ENCODE results near the gene IL1RAPL2.
"Not testable (repeated sequence)": the region's sequence is repeated elsewhere in the genome, so short reads cannot be mapped to it uniquely, and the experiment has no call there.

Gene IL1RAPL2

DNA sequence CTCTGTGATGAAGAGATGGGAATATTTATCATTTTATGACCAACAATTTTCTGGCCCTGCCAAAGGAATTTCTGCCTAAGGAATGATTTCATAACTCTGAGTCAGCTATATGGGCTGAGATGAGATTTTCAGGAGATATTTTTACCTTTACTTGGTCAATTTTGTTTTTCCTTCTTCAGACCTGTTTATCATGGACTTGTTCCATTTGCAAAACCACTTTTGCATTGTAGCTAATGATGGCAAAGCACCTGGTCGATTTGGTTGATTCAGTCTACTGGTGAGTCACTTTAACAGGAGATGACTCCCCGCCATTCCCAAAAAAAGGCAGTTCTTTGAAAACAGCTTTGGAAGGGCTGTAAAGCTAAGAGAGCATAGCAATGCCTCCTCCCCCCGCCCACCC lies 601.2 kb downstream of the IL1RAPL2 start:
- DNase-seq (ENCODE audit: low read depth in 2 of 2), result no peak

DNA sequence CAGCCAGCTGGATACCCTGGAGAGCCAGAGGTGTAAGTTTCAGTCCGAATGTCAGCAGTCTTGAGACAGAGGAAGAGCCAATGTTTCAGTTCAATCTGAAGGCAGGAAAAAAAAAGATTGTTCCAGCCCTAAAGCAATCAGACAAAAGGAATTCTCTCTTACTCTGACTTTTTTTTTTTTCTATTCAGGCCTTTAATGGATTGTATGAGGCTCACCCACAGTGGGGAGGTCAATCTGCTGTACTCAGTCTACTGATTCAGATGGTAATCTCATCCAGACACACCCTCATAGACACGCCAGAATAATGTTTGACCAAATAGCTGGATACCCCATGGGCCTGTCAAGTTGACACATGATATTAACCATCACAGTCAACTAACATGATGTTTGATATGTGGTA lies 602.6 kb downstream of the IL1RAPL2 start:
- DNase-seq (ENCODE audit: low read depth in 2 of 2), result no peak

GRCh38 chrX:105173071-105173470 lies 607.1 kb downstream of the IL1RAPL2 start:
- DNase-seq (ENCODE audit: low read depth in 2 of 2), result no peak

DNA sequence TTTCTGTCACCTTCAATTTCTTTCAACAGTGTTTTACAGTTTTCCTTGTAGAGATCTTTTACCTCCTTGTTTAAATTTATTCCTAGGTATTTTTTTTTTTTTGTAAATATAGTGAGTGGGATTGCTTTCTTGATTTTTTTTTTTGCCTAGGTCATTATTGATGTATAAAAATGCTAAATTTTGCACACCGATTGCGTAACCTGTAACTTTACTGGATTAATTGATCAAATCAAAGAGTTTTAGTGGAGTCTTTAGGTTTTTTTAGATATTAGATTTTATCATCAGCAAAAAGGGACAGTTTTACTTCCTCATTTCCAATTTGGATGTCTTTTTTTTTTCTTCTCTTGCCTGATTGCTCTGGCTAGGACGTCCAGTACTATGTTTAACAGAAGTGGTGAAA lies 613.6 kb downstream of the IL1RAPL2 start:
- no peak for DNase-seq (ENCODE audit: low read depth in 2 of 2)

DNA sequence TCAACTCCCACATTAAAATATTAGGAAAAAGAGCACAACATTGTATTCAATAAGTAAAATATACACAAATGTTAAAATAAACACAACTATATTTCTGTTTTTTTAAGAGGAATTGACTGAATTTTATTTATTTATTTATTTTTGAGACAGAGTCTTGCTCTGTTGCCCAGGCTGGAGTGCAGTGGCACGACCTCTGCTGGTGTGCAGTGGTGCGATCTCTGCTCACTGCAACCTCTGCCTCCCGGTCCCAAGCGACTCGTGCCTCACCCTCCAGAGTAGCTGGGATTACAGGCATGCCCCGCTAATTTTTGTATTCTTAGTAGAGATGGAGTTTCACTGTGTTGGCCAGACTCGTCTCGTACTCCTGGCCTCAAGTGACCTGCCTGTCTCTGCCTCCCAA lies 623.1 kb downstream of the IL1RAPL2 start:
- DNase-seq (ENCODE audit: low read depth in 2 of 2), result no peak

DNA sequence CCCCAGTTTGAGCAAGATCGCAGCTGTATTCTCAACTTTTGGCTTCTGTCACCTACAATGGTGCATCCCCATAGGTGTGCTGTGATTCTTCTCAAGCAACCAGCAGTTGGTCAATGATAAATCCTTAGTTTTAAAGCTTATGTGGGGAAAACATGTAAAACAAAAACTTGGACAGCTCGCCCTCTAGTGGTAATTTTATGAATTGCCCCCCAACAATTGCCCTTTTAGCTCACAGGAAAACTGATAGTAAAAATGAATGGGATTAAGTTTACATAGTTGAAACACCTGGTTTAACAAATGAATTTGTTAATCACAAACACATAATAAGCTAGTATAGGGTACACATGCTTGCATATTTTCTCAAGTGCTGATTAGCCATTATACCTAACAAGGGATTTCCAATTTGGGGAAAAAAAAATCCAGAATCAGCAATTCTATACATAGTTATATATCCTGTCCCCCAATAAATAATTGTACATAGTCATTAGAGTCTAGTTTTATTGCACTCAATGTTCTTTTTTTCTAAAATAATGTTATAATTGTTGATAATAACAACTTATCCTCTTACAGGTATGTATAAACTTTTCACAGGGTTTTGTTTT lies 624.4 kb downstream of the IL1RAPL2 start:
- DNase-seq (ENCODE audit: low read depth in 2 of 2), result peak in 1 of 2 donors; percentile 19

- no peak for DNase-seq (ENCODE audit: low read depth in 2 of 2)
Observed at GRCh38 chrX:105191878-105192277, 625.9 kb downstream of the IL1RAPL2 start.

DNA sequence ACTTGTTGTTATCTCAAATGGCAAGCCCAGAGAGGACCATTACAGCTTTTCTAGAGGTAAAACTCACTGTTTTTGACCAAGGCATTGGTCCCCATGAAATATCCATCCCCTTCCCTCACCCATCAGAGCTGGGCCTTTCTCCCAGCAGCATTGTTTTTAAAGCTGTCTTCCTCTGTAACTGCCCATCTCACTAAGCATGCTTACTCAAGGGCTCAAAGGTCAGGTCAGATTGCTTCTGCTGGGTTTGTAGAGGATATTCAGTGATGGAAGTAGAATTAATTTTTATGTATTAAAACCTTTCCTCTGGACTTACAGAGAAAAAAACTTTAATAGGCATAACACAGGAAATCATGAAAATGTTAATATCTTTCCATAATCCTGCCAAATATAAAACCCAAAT lies 643.4 kb downstream of the IL1RAPL2 start:
- no peak for DNase-seq (ENCODE audit: low read depth in 2 of 2)

DNA sequence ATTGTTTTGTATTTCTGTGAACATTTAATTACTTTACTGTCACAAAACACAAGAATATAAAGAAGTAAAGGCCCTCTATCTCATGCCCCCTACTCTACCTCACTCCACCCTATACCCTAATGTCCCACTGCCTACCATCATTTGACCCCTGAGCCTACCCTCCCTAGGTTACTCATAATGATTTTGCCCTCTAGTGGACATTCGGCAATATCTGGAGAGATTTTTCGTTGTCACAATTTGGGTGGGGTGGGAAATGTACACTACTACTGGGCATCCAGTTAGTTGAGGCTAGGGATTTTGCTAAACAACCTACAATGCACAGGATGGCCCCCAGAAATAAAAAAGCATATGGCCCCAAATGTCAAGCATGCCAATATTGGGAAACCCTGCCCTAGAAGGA lies 644.3 kb downstream of the IL1RAPL2 start:
- DNase-seq (ENCODE audit: low read depth in 2 of 2), result no peak

DNA sequence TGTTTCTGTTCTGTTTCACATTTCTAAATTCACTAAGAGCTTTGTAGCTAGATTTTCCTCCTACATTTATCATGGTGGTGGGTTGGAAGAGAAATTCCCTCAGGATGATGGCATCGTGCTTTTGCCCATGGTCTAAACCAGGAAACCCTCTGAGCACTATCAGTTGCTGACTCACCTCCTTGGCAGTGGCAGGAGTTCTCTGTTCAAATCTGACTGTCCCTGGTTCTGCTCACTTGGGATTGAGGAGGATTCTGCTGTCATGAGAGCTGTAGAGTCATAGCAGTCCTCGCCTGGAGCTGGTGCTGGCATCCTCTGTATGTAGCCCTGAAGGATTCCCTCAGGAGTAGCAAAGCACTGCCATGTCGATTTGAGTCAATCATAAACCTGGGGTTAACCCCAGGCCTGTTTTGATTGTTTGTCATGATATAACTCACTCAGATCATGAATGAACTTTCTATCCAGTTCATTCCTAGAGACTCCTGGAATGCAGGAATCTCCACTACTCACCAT lies 645.1 kb downstream of the IL1RAPL2 start:
- no peak for DNase-seq (ENCODE audit: low read depth in 2 of 2)

- DNase-seq (ENCODE audit: low read depth in 2 of 2), result no peak
Observed at GRCh38 chrX:105219454-105220401, 653.7 kb downstream of the IL1RAPL2 start.

GRCh38 chrX:105220636-105221035 lies 654.6 kb downstream of the IL1RAPL2 start, which contains the start of gene TEX13A:
Gene TEX13A, minus strand, starts transcription at chrX:105220694. Its CDS starts 297 bp downstream, at chrX:105220397.
- no peak for DNase-seq (ENCODE audit: low read depth in 2 of 2)

DNA sequence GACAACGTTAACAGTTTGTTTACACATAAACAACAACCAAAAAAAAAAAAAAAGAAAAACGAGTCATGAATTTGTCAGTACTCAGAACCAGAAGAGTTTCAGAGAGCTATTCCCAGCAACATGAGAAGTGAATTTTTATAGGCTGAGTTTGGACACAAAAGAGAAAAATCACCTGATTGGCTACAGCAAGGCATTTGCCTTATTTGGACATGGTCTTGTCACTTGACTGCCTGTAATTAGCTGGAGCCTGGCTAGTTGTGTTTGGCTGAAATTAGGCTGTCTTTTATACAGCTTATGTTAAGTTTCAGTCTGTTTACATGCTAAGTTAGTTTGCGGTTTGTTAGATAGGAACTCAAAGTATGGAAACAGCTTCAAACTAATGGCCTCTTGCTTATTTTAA lies 655.4 kb downstream of the IL1RAPL2 start:
- DNase-seq (ENCODE audit: low read depth in 2 of 2), result no peak

- DNase-seq (ENCODE audit: low read depth in 2 of 2), result no peak
Observed at GRCh38 chrX:105226499-105226898, 660.5 kb downstream of the IL1RAPL2 start.

- no peak for DNase-seq (ENCODE audit: low read depth in 2 of 2)
Observed at GRCh38 chrX:105228602-105229001, 662.6 kb downstream of the IL1RAPL2 start.

DNA sequence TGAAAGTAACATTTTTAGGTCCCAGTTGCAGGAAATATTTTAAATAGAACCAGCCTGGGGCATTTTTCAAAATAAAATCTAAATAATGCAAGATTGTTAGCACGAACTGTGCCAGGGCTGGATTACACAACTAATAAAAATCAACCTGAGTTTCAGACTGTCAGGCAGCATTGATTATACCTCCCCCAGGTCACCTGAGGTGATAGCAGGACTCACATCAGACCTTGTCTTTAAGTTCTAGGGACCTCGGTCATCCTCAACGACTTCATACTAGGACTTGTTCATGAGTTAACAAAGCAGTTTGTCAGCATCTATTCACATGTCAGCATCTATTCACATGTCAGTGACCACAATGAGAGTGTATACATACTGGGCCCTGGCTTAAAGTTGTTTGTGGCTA lies 663.1 kb downstream of the IL1RAPL2 start:
- DNase-seq (ENCODE audit: low read depth in 2 of 2), result no peak

- DNase-seq (ENCODE audit: low read depth in 2 of 2), result not testable (repeated sequence)
Observed at GRCh38 chrX:105237407-105237806, 671.4 kb downstream of the IL1RAPL2 start.

DNA sequence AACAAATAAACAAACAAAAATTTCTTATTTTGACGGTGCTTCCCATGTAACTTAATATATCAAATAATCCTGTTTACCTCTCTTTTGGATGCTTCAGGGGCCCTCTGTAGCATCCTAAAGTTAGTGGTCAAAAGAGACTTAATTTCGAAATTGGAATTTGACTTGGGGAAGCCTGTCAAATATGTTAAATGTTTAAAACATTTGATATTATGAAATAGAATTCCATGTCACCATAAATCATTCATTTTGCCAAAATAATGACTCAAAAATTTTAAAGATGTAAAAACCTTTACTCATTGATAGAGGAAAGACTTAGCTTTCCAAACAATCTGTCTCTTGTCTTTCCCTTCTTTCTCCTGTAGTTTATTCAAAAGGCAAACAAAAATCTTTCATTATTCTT lies 675.1 kb downstream of the IL1RAPL2 start:
- no peak for DNase-seq (ENCODE audit: low read depth in 2 of 2)

- DNase-seq (ENCODE audit: low read depth in 2 of 2), result no peak
Observed at GRCh38 chrX:105260291-105261043, 694.5 kb downstream of the IL1RAPL2 start.

DNA sequence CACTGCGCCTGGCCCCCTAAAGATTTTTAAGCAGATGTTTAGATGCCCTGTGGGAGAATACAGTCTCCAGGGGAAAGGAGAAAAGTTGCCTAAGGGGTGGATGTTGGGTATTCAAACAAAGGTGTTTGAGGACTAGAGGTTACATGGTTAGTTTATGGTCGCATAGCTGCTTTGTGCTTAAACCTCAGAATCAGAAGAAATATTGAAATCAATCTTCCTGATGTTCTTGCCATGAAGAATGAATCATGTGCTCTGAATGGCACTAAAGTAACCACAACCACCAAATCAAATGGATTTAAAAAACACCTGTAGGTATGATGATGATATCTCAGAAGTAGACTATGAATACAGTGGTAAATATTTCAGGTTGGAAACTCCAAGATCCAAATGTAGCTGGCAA lies 697.2 kb downstream of the IL1RAPL2 start:
- no peak for DNase-seq (ENCODE audit: low read depth in 2 of 2)

DNA sequence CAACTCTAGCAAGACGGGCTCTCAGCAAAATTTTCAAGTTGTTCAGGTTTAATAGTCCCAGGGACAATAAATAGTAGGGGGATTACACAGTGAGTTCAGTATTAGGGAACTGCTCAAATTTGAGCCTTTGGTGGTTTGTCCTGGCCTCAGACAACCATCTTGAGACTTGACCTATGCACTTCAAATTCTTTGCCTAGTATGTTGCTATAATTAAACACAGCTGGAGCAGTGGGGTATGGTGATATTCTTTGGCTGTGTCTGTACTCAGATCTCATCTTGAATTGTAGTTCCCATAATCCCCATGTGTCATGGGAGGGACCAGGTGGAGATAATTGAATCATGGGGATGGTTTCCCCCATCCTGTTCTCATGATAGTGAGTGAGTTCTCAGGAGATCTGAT lies 697.8 kb downstream of the IL1RAPL2 start:
- no peak for DNase-seq (ENCODE audit: low read depth in 2 of 2)

DNA sequence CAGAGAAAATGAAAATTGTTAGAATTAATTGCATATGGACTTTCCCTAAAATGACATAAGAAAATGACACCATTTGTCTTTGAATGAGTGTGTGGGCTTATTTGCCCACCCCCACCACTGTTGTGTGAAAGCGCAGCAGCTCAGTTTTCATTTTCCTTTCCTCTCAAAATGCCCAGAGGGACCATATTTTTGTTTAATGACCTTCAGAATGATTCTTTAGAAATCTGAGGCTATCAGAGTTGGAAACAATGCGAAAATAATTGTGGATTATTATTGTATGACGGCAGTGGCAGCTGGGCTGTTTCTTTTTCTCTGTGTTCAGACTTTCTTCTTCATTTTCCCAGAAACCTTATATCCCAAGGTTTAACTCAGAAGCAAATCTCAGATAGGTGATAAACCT lies 699.1 kb downstream of the IL1RAPL2 start:
- DNase-seq (ENCODE audit: low read depth in 2 of 2), result no peak
